HepG2 (cell line): ENCODE results near the gene TTC16. TPM values are rescaled to one million over a fixed set of nuclear protein-coding genes. Genes with fewer than 3 reads are reported as not detected.
A peak's percentile ranks its signal among the peaks of the same experiment; 100 is the strongest.

ENCODE experiments used
- ELF1 ChIP-seq: sonication (generic); formaldehyde crosslinking; IDR thresholded peaks from 2 replicates; pipeline ENCODE4 v1.4.0; 2020; ENCODE audit warnings: missing genetic modification reagents
- FOXC1 ChIP-seq: sonication (generic); formaldehyde crosslinking; IDR thresholded peaks from 2 replicates; pipeline ENCODE4 v1.8.0; 2022; ENCODE audit warnings: mild to moderate bottlenecking, missing genetic modification reagents, borderline replicate concordance
- HNRNPLL ChIP-seq: fragments of 200-400 bp; formaldehyde crosslinking; IDR thresholded peaks from 2 replicates; pipeline ENCODE4 v1.6.1; 2017; ENCODE audit warnings: mild to moderate bottlenecking, low read depth, low read length; ENCODE audit not compliant: poor library complexity, severe bottlenecking
- KLF13 ChIP-seq: sonication (generic); formaldehyde crosslinking; IDR thresholded peaks from 2 replicates; pipeline ENCODE4 v1.4.0; 2020; ENCODE audit warnings: mild to moderate bottlenecking, missing genetic modification reagents
- NFE2L2 ChIP-seq: fragments of 150-350 bp; IDR thresholded peaks from 2 replicates; pipeline ENCODE4 v1.6.1; 2014; ENCODE audit warnings: low read length
- PAF1 ChIP-seq: IDR thresholded peaks from 2 replicates; pipeline ENCODE4 v1.6.1; 2016; ENCODE audit warnings: missing genetic modification reagents, missing compliant biosample characterization
- SMARCE1 ChIP-seq: fragments of 450-650 bp; IDR thresholded peaks from 2 replicates; pipeline ENCODE4 v1.6.1; 2017; ENCODE audit warnings: borderline replicate concordance
- ZNF30 ChIP-seq: sonication (generic); formaldehyde crosslinking; IDR thresholded peaks from 2 replicates; pipeline ENCODE4 v1.5.0; 2020; ENCODE audit warnings: mild to moderate bottlenecking, missing genetic modification reagents
- polyA plus RNA-seq, 8 experiments: library from polyadenylated mRNA; depleted of rRNA in 3 of 8; stranded (reverse) in 7 of 8; unstranded in 1 of 8; fragments of >200 nt; fragmentation: Illumina TruSeq in 4 of 8; extraction: Trizol in 4 of 8; gene quantifications; 2 replicates each; pipeline versions ENCODE4 v1.2.1 to v1.2.3, GENCODE V29; 2011 to 2016; ENCODE audit warnings: low read depth in 4 of 8, missing spikeins in 1 of 8, mixed read lengths in 1 of 8; ENCODE audit not compliant: insufficient read depth in 1 of 8
- total RNA-seq, 5 experiments: library from RNA; depleted of rRNA; stranded (reverse); fragments of >200 nt; fragmentation: Illumina TruSeq; extraction: Trizol; gene quantifications; 2 replicates each; pipeline ENCODE4 v1.2.3, GENCODE V29; 2016; ENCODE audit warnings: low read depth in 1 of 5
- TF ChIP-seq, protein P1 (sequence below): sonication (generic); formaldehyde crosslinking; IDR thresholded peaks from 2 replicates; pipeline ENCODE4 v1.5.0; 2020; ENCODE audit warnings: mild to moderate bottlenecking, missing genetic modification reagents, borderline replicate concordance
- TF ChIP-seq, protein P2 (sequence below): sonication (generic); IDR thresholded peaks from 2 replicates; pipeline ENCODE4 v1.6.1; 2016; ENCODE audit warnings: low read depth, borderline replicate concordance
- TF ChIP-seq, protein P3 (sequence below): sonication (generic); formaldehyde crosslinking; IDR thresholded peaks from 2 replicates; pipeline ENCODE4 v1.8.0; 2022; ENCODE audit warnings: mild to moderate bottlenecking, missing genetic modification reagents, borderline replicate concordance
- TF ChIP-seq, protein P4 (sequence below): sonication (generic); formaldehyde crosslinking; IDR thresholded peaks from 2 replicates; pipeline ENCODE4 v1.4.0; 2020; ENCODE audit warnings: missing genetic modification reagents
- TF ChIP-seq, protein P5 (sequence below): sonication (generic); formaldehyde crosslinking; IDR thresholded peaks from 2 replicates; pipeline ENCODE4 v1.5.1; 2020; ENCODE audit warnings: missing genetic modification reagents, mild to moderate bottlenecking, borderline replicate concordance
- TF ChIP-seq, protein P6 (sequence below): sonication (generic); formaldehyde crosslinking; IDR thresholded peaks from 2 replicates; pipeline ENCODE4 v1.9.0; 2021; ENCODE audit warnings: missing genetic modification reagents, borderline replicate concordance

TTC16 gene
- total and polyA plus RNA-seq, 2 of the 13 experiments (the other 11 are each of a cell fraction or from before 2014, with no cell fraction given), result not detected

DNA sequence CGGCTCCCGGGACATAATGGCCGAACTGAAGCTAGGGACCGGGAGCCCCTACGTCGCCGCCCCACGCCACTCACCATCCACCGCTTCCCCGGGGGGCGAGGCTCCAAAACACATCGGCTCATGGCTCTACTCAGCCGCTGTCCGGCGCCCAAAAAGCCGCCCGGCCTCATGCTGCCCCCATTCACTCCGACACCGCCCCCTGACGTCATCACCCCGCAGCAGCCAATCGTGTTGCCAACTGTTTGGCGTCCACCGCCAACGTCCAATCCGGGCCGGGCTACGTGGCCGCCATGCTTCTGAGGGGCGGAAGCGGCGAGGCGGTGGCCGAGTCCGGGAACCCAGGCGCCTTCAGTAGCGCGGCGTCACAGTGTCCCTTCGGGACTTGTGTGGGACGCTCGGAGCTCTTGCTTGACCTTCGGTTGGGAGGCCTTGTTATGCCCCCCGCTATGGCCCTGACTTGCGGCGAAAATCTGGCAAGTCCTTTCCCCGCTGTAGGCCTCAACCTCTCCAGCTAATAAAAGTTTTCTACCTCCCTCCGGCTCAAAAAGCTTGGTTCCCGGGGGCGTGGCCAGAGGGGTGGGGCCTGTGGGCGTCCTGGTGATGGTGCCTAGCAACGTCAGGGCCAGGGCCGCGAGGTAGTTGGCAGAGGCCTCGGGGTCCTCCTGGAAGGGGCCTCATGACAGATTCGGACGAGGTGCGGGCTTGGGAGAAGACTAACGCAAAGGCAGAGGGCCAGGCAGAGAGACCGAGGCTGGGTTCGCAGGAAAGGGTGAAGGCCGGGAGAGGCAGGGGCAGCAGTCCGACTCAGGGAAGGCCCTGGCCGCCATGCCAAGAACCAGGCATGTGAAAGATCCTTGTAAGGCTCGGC, at the start of gene TTC16, which contains the start of gene PTRH1 (continued):
- TF ChIP-seq, protein P1, sequence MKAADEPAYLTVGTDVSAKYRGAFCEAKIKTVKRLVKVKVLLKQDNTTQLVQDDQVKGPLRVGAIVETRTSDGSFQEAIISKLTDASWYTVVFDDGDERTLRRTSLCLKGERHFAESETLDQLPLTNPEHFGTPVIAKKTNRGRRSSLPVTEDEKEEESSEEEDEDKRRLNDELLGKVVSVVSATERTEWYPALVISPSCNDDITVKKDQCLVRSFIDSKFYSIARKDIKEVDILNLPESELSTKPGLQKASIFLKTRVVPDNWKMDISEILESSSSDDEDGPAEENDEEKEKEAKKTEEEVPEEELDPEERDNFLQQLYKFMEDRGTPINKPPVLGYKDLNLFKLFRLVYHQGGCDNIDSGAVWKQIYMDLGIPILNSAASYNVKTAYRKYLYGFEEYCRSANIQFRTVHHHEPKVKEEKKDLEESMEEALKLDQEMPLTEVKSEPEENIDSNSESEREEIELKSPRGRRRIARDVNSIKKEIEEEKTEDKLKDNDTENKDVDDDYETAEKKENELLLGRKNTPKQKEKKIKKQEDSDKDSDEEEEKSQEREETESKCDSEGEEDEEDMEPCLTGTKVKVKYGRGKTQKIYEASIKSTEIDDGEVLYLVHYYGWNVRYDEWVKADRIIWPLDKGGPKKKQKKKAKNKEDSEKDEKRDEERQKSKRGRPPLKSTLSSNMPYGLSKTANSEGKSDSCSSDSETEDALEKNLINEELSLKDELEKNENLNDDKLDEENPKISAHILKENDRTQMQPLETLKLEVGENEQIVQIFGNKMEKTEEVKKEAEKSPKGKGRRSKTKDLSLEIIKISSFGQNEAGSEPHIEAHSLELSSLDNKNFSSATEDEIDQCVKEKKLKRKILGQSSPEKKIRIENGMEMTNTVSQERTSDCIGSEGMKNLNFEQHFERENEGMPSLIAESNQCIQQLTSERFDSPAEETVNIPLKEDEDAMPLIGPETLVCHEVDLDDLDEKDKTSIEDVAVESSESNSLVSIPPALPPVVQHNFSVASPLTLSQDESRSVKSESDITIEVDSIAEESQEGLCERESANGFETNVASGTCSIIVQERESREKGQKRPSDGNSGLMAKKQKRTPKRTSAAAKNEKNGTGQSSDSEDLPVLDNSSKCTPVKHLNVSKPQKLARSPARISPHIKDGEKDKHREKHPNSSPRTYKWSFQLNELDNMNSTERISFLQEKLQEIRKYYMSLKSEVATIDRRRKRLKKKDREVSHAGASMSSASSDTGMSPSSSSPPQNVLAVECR (CRISPR knock-in tag), result peak; percentile 98
- TF ChIP-seq, protein P2, sequence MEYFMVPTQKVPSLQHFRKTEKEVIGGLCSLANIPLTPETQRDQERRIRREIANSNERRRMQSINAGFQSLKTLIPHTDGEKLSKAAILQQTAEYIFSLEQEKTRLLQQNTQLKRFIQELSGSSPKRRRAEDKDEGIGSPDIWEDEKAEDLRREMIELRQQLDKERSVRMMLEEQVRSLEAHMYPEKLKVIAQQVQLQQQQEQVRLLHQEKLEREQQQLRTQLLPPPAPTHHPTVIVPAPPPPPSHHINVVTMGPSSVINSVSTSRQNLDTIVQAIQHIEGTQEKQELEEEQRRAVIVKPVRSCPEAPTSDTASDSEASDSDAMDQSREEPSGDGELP, result no peak
- no peak for TF ChIP-seq SMARCE1
- no peak for TF ChIP-seq NFE2L2
- no peak for TF ChIP-seq FOXC1 (CRISPR knock-in tag)
- peak; percentile 38 for TF ChIP-seq HNRNPLL
- TF ChIP-seq, protein P3, sequence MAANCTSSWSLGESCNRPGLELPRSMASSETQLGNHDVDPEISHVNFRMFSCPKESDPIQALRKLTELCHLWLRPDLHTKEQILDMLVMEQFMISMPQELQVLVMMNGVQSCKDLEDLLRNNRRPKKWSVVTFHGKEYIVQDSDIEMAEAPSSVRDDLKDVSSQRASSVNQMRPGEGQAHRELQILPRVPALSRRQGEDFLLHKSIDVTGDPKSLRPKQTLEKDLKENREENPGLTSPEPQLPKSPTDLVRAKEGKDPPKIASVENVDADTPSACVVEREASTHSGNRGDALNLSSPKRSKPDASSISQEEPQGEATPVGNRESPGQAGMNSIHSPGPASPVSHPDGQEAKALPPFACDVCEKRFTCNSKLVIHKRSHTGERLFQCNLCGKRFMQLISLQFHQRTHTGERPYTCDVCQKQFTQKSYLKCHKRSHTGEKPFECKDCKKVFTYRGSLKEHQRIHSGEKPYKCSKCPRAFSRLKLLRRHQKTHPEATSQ (CRISPR knock-in tag), result no peak
- no peak for TF ChIP-seq KLF13 (CRISPR knock-in tag)
- TF ChIP-seq, protein P4, sequence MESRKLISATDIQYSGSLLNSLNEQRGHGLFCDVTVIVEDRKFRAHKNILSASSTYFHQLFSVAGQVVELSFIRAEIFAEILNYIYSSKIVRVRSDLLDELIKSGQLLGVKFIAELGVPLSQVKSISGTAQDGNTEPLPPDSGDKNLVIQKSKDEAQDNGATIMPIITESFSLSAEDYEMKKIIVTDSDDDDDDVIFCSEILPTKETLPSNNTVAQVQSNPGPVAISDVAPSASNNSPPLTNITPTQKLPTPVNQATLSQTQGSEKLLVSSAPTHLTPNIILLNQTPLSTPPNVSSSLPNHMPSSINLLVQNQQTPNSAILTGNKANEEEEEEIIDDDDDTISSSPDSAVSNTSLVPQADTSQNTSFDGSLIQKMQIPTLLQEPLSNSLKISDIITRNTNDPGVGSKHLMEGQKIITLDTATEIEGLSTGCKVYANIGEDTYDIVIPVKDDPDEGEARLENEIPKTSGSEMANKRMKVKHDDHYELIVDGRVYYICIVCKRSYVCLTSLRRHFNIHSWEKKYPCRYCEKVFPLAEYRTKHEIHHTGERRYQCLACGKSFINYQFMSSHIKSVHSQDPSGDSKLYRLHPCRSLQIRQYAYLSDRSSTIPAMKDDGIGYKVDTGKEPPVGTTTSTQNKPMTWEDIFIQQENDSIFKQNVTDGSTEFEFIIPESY, result no peak
- peak; percentile 100 for TF ChIP-seq ELF1 (CRISPR knock-in tag)
- TF ChIP-seq PAF1, result no peak
- TF ChIP-seq, protein P5, sequence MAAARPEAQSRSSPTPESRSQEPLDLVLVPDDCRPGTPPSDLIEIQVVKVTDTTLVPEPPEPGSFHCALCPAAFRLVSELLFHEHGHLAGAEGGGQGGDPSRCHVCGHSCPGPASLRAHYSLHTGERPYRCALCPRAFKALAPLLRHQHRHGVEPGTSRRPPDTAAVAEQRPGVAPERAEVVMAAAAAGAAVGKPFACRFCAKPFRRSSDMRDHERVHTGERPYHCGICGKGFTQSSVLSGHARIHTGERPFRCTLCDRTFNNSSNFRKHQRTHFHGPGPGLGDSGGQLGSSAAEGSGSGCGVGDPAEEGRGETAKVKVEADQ (CRISPR knock-in tag), result 0 out of 2 replicates have a peak, but pooled peaks have one; percentile 57
- TF ChIP-seq ZNF30 (CRISPR knock-in tag), result no peak
- TF ChIP-seq, protein P6, sequence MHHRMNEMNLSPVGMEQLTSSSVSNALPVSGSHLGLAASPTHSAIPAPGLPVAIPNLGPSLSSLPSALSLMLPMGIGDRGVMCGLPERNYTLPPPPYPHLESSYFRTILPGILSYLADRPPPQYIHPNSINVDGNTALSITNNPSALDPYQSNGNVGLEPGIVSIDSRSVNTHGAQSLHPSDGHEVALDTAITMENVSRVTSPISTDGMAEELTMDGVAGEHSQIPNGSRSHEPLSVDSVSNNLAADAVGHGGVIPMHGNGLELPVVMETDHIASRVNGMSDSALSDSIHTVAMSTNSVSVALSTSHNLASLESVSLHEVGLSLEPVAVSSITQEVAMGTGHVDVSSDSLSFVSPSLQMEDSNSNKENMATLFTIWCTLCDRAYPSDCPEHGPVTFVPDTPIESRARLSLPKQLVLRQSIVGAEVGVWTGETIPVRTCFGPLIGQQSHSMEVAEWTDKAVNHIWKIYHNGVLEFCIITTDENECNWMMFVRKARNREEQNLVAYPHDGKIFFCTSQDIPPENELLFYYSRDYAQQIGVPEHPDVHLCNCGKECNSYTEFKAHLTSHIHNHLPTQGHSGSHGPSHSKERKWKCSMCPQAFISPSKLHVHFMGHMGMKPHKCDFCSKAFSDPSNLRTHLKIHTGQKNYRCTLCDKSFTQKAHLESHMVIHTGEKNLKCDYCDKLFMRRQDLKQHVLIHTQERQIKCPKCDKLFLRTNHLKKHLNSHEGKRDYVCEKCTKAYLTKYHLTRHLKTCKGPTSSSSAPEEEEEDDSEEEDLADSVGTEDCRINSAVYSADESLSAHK (CRISPR knock-in tag), result no peak
